Suppressor macrophage treated with lipopolysaccharide for 1 hour (primary cell): ENCODE measurements around the gene IZUMO2.
A peak's percentile ranks its signal among the peaks of the same experiment; 100 is the strongest.
"Not testable (repeated sequence)": the region's sequence is repeated elsewhere in the genome, so short reads cannot be mapped to it uniquely, and the experiment has no call there.

Source experiments
- DNase-seq, 3 donors: peaks; one replicate each; pipeline ENCODE4 v3.0.0-alpha.2; 2020 to 2022

IZUMO2 gene

DNA sequence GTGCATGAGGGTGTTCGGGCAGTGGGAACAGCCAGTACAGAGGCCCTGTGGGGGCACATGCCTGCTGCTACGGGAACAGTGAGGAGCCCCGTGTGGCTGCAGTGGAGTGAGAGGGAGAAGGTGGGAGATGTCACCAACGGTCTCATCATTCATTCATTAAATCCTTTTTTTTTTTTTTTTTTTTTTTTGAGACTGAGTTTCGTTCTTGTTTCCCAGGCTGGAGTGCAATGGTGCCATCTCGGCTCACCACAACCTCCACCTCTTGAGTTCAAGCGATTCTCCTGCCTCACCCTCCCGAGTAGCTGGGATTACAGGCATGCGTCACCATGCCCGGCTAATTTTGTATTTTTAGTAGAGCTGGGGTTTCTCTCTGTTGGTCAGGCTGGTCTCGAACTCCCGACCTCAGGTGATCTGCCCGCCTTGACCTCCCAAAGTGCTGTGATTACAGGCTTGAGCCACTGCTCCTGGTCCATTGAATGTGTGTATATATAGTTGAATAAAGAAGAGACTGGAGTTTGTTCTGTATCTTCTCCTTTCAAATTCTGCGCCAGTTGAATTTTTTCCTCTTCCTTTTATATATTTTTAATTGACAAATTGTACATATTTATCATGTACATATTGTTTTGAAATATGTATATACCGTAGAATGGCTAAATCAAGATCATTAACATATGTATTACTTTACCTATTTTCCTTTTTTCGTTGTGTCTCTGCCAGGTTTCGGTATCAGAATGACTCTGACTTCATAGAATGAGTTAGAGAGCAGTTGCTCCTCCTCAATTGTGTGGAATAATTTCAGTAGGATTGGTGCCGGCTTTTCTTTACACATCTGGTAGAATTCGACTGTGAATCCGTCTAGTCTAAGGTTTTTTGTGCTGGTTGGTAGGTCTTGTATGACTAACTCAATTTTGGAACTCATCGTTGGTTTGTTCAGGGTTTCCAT is 28.0 kb downstream of the IZUMO2 start:
- peak in 1 of 3 donors; percentile 25 for DNase-seq

DNA sequence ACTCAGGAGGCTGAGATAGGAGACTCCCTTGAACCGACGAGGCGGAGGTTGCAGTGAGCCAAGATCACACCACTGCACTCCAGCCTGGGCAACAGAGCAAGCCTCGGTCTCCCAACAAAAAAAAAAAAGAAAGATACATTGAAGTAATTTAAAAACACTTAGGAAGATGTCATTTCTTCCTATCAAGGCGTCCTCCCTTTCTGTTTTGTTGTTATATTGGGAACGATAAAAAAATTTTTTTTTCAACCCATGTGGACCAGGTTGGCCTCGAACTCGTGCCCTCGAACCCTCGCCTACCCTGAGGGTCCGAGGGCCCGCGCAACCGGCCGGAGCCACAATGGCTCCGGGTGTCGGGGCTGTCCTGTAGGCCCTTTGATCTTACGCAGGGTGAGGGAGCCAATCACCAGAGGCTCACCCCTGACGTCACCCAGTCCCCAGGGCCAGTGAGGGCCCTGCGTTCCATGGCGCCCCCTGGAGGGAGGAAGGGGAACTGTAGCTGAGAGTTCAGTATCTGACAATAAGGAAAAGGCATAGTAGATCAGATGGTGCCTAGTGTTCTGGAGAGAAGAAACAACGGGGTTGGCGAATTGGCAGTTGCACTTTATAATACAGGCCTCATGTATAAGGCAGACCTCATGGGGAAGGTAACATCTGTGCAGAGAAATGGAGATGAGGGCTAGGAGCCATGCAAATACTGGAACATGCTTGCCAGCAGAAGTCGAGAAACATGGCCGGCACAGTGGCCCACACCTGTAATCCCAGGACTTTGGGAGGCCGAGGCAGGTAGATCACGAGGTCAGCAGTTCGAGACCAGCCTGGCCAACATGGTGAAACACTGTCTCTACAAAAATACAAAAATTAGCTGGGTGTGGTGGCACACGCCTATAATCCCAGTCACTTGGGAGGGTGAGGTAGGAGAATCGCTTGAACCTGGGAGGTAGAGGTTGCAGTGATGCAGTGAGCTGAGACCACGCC is 29.3 kb downstream of the IZUMO2 start:
- DNase-seq: not testable (repeated sequence)

DNA sequence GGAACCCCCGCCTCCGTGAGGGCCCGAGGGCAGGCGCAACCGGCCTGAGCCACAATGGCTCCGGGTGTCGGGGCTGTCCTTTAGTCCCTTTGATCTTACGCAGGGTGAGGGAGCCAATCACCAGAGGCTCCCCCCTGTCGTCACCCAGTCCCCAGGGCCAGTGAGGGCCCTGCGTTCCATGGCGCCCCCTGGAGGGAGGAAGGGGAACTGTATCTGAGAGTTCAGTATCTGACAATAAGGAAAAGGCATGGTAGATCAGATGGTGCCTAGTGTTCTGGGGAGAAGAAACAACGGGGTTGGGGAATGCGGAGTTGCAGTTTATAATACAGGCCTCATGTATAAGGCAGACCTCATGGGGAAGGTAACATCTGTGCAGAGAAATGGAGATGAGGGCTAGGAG is 59.1 kb downstream of the IZUMO2 start:
- not testable (repeated sequence) for DNase-seq

DNA sequence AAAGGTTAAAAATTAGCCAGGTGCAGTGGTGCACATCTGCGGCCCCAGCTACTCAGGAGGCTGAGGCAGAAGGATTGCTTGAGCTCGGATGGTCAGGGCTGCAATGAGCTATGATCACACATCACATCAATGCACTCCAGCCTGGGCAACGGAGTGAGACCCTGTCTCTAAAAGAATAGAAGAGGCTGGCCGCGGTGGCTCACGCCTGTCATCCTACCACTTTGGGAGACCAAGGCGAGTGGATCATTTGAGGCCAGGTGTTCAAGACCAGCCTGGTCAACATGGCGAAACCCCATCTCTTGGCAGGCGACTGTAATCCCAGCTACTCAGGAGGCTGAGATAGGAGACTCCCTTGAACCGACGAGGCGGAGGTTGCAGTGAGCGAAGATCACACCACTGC is 59.7 kb downstream of the IZUMO2 start:
- not testable (repeated sequence) for DNase-seq
